Hepatocyte (in vitro differentiated cells): ENCODE measurements around the gene SORCS2.

Source experiments
- EZH2 ChIP-seq: fragments of 200-600 bp; sonication (generic); IDR thresholded peaks from 2 replicates; pipeline ENCODE4 v1.6.1; 2016; ENCODE audit warnings: antibody characterized with exemption, mild to moderate bottlenecking, borderline replicate concordance
- EZH2phosphoT487 ChIP-seq: fragments of 200-600 bp; sonication (generic); IDR thresholded peaks from one replicate; pipeline ENCODE4 v1.6.1; 2018; ENCODE audit warnings: antibody characterized with exemption, mild to moderate bottlenecking, low read depth, moderate library complexity; ENCODE audit not compliant: unreplicated experiment, severe bottlenecking
- TF ChIP-seq, protein P1 (sequence below): fragments of 200-600 bp; sonication (generic); IDR thresholded peaks from 2 replicates; pipeline ENCODE4 v1.5.1; 2016; ENCODE audit warnings: antibody characterized with exemption, mild to moderate bottlenecking; ENCODE audit not compliant: poor library complexity

DNA sequence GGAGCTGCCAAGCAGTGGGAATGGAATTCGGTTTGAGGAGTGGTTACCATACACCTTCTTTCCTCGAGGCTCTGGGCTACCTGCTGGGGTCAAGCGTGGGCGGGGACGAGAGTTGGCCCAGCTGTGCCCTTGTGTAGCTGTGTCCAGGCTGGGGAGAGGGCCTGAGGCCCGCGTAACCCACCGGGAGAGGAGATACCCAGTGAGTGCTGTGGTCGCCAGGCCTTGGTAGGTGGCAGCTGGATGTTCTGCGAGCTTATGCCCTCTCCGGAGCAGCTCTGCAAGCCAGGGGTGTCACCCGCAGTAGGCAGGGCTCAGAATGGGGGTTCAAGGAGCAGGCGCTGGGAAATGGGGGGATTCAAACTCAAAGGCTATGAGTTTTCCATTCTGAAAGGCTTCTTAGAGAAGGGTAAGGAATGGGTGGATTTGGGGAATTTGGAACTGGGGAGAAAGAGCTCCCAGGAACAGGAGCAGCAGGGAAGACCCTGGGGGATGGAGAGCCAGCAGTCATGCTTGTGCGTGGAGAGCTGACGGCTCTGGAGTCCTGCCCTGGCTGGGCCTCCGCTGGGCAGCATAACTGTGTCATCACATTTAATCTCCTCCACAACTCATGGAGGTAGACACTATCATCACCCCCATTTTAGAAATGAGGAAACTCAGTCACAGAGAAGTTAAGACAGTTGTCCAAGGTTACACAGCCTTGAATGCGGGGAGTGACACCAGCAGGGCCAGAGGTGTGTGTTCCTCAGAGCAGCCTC is 117.5 kb downstream of the SORCS2 start:
- no peak for TF ChIP-seq EZH2phosphoT487
- TF ChIP-seq, protein P1, sequence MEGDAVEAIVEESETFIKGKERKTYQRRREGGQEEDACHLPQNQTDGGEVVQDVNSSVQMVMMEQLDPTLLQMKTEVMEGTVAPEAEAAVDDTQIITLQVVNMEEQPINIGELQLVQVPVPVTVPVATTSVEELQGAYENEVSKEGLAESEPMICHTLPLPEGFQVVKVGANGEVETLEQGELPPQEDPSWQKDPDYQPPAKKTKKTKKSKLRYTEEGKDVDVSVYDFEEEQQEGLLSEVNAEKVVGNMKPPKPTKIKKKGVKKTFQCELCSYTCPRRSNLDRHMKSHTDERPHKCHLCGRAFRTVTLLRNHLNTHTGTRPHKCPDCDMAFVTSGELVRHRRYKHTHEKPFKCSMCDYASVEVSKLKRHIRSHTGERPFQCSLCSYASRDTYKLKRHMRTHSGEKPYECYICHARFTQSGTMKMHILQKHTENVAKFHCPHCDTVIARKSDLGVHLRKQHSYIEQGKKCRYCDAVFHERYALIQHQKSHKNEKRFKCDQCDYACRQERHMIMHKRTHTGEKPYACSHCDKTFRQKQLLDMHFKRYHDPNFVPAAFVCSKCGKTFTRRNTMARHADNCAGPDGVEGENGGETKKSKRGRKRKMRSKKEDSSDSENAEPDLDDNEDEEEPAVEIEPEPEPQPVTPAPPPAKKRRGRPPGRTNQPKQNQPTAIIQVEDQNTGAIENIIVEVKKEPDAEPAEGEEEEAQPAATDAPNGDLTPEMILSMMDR = no peak
- no peak for TF ChIP-seq EZH2
